HepG2 (cell line): ENCODE results near the gene ADD2.

Source experiments
- CBX5 ChIP-seq: sonication (generic); formaldehyde crosslinking; IDR thresholded peaks from 2 replicates; pipeline ENCODE4 v1.4.0; 2020; ENCODE audit warnings: missing genetic modification reagents, borderline replicate concordance
- EP300 ChIP-seq, 3 experiments: sonication (generic) in 1 of 3; formaldehyde crosslinking in 1 of 3; IDR thresholded peaks; 2 replicates each; pipeline versions ENCODE4 v1.5.1 to v1.6.1; 2011 to 2020; ENCODE audit warnings: low read depth in 2 of 3, low read length in 2 of 3, borderline replicate concordance in 1 of 3, improper control_type of control experiment in 1 of 3, mild to moderate bottlenecking in 1 of 3, missing genetic modification reagents in 1 of 3, moderate library complexity in 1 of 3
- GLMP ChIP-seq: sonication (generic); formaldehyde crosslinking; IDR thresholded peaks from 2 replicates; pipeline ENCODE4 v1.9.0; 2021; ENCODE audit warnings: missing genetic modification reagents, mild to moderate bottlenecking, borderline replicate concordance
- MAFF ChIP-seq: IDR thresholded peaks from 2 replicates; pipeline ENCODE4 v1.6.1; 2011; ENCODE audit warnings: low read depth, low read length, improper control_type of control experiment
- USF2 ChIP-seq, 2 experiments: sonication (generic) in 1 of 2; formaldehyde crosslinking in 1 of 2; IDR thresholded peaks; 2 replicates each; pipeline versions ENCODE4 v1.5.1 to v1.6.1; 2011 to 2020; ENCODE audit warnings: borderline replicate concordance in 1 of 2, low read depth in 1 of 2, low read length in 1 of 2, mild to moderate bottlenecking in 1 of 2, missing genetic modification reagents in 1 of 2, moderate library complexity in 1 of 2
- ZBTB2 ChIP-seq: sonication (generic); formaldehyde crosslinking; IDR thresholded peaks from 2 replicates; pipeline ENCODE4 v1.8.0; 2022; ENCODE audit warnings: low read depth, missing genetic modification reagents
- ZNF674 ChIP-seq: sonication (generic); formaldehyde crosslinking; IDR thresholded peaks from 2 replicates; pipeline ENCODE4 v1.5.0; 2020; ENCODE audit warnings: low read depth, mild to moderate bottlenecking, missing genetic modification reagents
- TF ChIP-seq, protein P1 (sequence below): sonication (generic); formaldehyde crosslinking; IDR thresholded peaks from 2 replicates; pipeline ENCODE4 v1.5.0; 2020; ENCODE audit warnings: mild to moderate bottlenecking, missing genetic modification reagents, moderate library complexity
- TF ChIP-seq, protein P2 (sequence below): sonication (generic); formaldehyde crosslinking; conservative IDR thresholded peaks from 2 replicates; pipeline ENCODE4 v1.4.0; 2020; ENCODE audit warnings: missing genetic modification reagents

GRCh38 chr2:70807102-70807827 is 39.3 kb upstream of the ADD2 start:
- TF ChIP-seq MAFF: 0 out of 2 replicates have a peak, but pooled peaks have one; percentile 13
- TF ChIP-seq EP300 (IDR thresholded peaks at IDR 0.05; ENCODE audit: low read depth in 2 of 2, low read length in 2 of 2): peak; percentile 58 to 98; a peak in 3 of 4 replicates
- peak; percentile 97 for TF ChIP-seq EP300 (CRISPR knock-in tag; IDR thresholded peaks at IDR 0.05; ENCODE audit: borderline replicate concordance)
- 0 out of 2 replicates have a peak, but pooled peaks have one; percentile 24 for TF ChIP-seq CBX5 (CRISPR knock-in tag)
- TF ChIP-seq ZNF674: no peak
- no peak for TF ChIP-seq GLMP (CRISPR knock-in tag)
- TF ChIP-seq, protein P1, sequence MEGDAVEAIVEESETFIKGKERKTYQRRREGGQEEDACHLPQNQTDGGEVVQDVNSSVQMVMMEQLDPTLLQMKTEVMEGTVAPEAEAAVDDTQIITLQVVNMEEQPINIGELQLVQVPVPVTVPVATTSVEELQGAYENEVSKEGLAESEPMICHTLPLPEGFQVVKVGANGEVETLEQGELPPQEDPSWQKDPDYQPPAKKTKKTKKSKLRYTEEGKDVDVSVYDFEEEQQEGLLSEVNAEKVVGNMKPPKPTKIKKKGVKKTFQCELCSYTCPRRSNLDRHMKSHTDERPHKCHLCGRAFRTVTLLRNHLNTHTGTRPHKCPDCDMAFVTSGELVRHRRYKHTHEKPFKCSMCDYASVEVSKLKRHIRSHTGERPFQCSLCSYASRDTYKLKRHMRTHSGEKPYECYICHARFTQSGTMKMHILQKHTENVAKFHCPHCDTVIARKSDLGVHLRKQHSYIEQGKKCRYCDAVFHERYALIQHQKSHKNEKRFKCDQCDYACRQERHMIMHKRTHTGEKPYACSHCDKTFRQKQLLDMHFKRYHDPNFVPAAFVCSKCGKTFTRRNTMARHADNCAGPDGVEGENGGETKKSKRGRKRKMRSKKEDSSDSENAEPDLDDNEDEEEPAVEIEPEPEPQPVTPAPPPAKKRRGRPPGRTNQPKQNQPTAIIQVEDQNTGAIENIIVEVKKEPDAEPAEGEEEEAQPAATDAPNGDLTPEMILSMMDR (CRISPR knock-in tag): 0 out of 2 replicates have a peak, but pooled peaks have one; percentile 8
- TF ChIP-seq, protein P2, sequence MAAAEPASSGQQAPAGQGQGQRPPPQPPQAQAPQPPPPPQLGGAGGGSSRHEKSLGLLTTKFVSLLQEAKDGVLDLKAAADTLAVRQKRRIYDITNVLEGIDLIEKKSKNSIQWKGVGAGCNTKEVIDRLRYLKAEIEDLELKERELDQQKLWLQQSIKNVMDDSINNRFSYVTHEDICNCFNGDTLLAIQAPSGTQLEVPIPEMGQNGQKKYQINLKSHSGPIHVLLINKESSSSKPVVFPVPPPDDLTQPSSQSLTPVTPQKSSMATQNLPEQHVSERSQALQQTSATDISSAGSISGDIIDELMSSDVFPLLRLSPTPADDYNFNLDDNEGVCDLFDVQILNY: no peak
- no peak for TF ChIP-seq USF2 (IDR thresholded peaks at IDR 0.05; ENCODE audit: low read depth, low read length)
- TF ChIP-seq USF2 (CRISPR knock-in tag; IDR thresholded peaks at IDR 0.05; ENCODE audit: borderline replicate concordance): no peak
- no peak for TF ChIP-seq ZBTB2 (CRISPR knock-in tag)
